Left lung (tissue), 10 donors: ENCODE results near the gene ADCY7. TPM values are rescaled to one million over a fixed set of nuclear protein-coding genes. Genes with fewer than 3 reads are reported as not detected.

Source experiments
- ATAC-seq: fragments of 200-7000 bp; cut with Tn5 transposase; one replicate; pipeline ENCODE4 v1.9.1; 2020; ENCODE audit warnings: moderate library complexity
- DNase-seq, 4 donors: peaks; one replicate each; pipeline ENCODE4 v3.0.0-alpha.2; 2013 to 2020
- H3K27ac ChIP-seq, 2 donors: fragments of 200-600 bp; sonication (generic) in 1 of 2; one replicate each; pipeline versions ENCODE4 v1.5.0 to v1.8.0; 2020 to 2021
- H3K27me3 ChIP-seq, 2 donors: fragments of 200-600 bp; sonication (generic) in 1 of 2; one replicate each; pipeline versions ENCODE4 v1.5.0 to v1.8.0; 2020 to 2021
- H3K36me3 ChIP-seq, 2 donors: fragments of 200-600 bp; sonication (generic) in 1 of 2; one replicate each; pipeline versions ENCODE4 v1.5.0 to v1.8.0; 2020 to 2021
- H3K4me1 ChIP-seq, 2 donors: fragments of 200-600 bp; one replicate each; pipeline ENCODE4 v1.8.0; 2021
- H3K4me3 ChIP-seq, 2 donors: fragments of 200-600 bp; sonication (generic) in 1 of 2; one replicate each; pipeline versions ENCODE4 v1.5.0 to v1.8.0; 2020 to 2021; ENCODE audit warnings: mild to moderate bottlenecking in 1 of 2
- H3K9me3 ChIP-seq, 2 donors: fragments of 200-600 bp; sonication (generic) in 1 of 2; one replicate each; pipeline versions ENCODE4 v1.5.0 to v1.8.0; 2020 to 2021
- CTCF ChIP-seq, 2 donors: fragments of 200-600 bp; sonication (generic) in 1 of 2; IDR thresholded peaks; one replicate each; pipeline versions ENCODE4 v1.5.0 to v1.8.0; 2021; ENCODE audit warnings: antibody characterized with exemption in 2 of 2
- intact Hi-C, 2 donors: fragments of 100-400 bp; cut with DNase I; formaldehyde crosslinking; loops; one replicate each; pipeline versions ENCODE4 v1.11.2 to v1.14.2; 2022
- polyA plus RNA-seq, 6 donors: library from polyadenylated mRNA; unstranded; fragments of 120-200 nt; gene quantifications; one replicate each; pipeline ENCODE4 v1.2.1, GENCODE V29; 2013; ENCODE audit not compliant: insufficient read length in 6 of 6
- total RNA-seq, 2 donors: library from RNA; stranded (reverse); fragmentation: NEBNext Ultra II Directional; extraction: Animal tissue kit (Norgen Biotek cat#: 25700); gene quantifications; one replicate each; pipeline ENCODE4 v1.2.1, GENCODE V29; 2021
- donor health status: DM: no; HTN: yes; CAD: no.
- donor health status: DM: no; HTN: no; CAD: no.

Gene ADCY7
- total and polyA plus RNA-seq, 8 donors: 23.5 to 116 (median 29.9) TPM

- H3K4me3 ChIP-seq: no peak overlapping the region
- no peak for DNase-seq
- intact Hi-C loops: no loop called here
- H3K36me3 ChIP-seq: no peaks in the 10 kb centered on the region
- peak overlapping the region in 1 of 2 donors; percentile 93 for H3K27ac ChIP-seq
- ATAC-seq: no peak
- TF ChIP-seq CTCF (IDR thresholded peaks at IDR 0.05): no peak
- no peaks in the 10 kb centered on the region for H3K9me3 ChIP-seq
- H3K4me1 ChIP-seq: peaks cover 0 to 91% of the 10 kb centered on the region in 2 donors
- no peaks in the 10 kb centered on the region for H3K27me3 ChIP-seq
Observed at GRCh38 chr16:50276801-50277555, 10.6 kb downstream of the ADCY7 start.

- no peaks in the 10 kb centered on the region for H3K36me3 ChIP-seq
- DNase-seq (no peak), ATAC-seq (no peak)
- peak overlapping the region; percentile 26 to 93 for H3K27ac ChIP-seq
- H3K9me3 ChIP-seq: no peaks in the 10 kb centered on the region
- no peak for TF ChIP-seq CTCF (IDR thresholded peaks at IDR 0.05)
- H3K4me1 ChIP-seq: peaks cover 0 to 91% of the 10 kb centered on the region in 2 donors
- H3K4me3 ChIP-seq: no peak overlapping the region
- intact Hi-C loops: no loop called here
- H3K27me3 ChIP-seq: no peaks in the 10 kb centered on the region
Observed at GRCh38 chr16:50278251-50278650, 11.9 kb downstream of the ADCY7 start.

- no peak for TF ChIP-seq CTCF (IDR thresholded peaks at IDR 0.05)
- Histone ChIP-seq H3K4me1 (peaks cover 0 to 95% of the 10 kb centered on the region in 2 donors), H3K36me3 (no peaks in the 10 kb centered on the region), H3K9me3 (no peaks in the 10 kb centered on the region), H3K27me3 (no peaks in the 10 kb centered on the region), H3K27ac (peak overlapping the region in 1 of 2 donors; percentile 93), H3K4me3 (peak overlapping the region in 1 of 2 donors; percentile 33)
- peak in 1 of 4 donors; percentile 16 for DNase-seq
- ATAC-seq: no peak
- intact Hi-C loops: no loop called here
Observed at GRCh38 chr16:50279504-50279865, 13.1 kb downstream of the ADCY7 start.

- Histone ChIP-seq H3K4me3 (peak overlapping the region in 1 of 2 donors; percentile 33), H3K9me3 (no peaks in the 10 kb centered on the region), H3K4me1 (peaks cover 0 to 97% of the 10 kb centered on the region in 2 donors), H3K27ac (peak overlapping the region in 1 of 2 donors; percentile 93), H3K36me3 (no peaks in the 10 kb centered on the region), H3K27me3 (no peaks in the 10 kb centered on the region)
- DNase-seq (peak in 2 of 4 donors; percentile 38 to 49), ATAC-seq (no peak)
- TF ChIP-seq CTCF (IDR thresholded peaks at IDR 0.05): no peak
- intact Hi-C loops: no loop called here
Observed at GRCh38 chr16:50280932-50281331, 14.6 kb downstream of the ADCY7 start.

GRCh38 chr16:50281391-50282009 lies 15.1 kb downstream of the ADCY7 start:
- H3K4me3 ChIP-seq: peak overlapping the region in 1 of 2 donors; percentile 33
- DNase-seq (peak in 2 of 4 donors; percentile 36 to 71), ATAC-seq (no peak)
- H3K4me1 ChIP-seq: peaks cover 0 to 97% of the 10 kb centered on the region in 2 donors
- H3K27me3 ChIP-seq: no peaks in the 10 kb centered on the region
- intact Hi-C loops: no loop called here
- peak overlapping the region; percentile 62 to 93 for H3K27ac ChIP-seq
- no peaks in the 10 kb centered on the region for H3K9me3 ChIP-seq
- peaks cover 0 to 2% of the 10 kb centered on the region in 2 donors for H3K36me3 ChIP-seq
- no peak for TF ChIP-seq CTCF (IDR thresholded peaks at IDR 0.05)
